H1 (cell line): ENCODE measurements around the gene MTMR10. TPM values are rescaled to one million over a fixed set of nuclear protein-coding genes. Genes with fewer than 3 reads are reported as not detected.

Experiments used
- CTCF ChIA-PET: fragments of 300-600 bp; sonication (Branson Sonifier 250); formaldehyde crosslinking; loops from one replicate; lab custom pipeline; 2021; ENCODE audit not compliant: partially characterized antibody; lab: Charles Lee
- POLR2A ChIA-PET: fragments of 300-600 bp; sonication (Branson Sonifier 250); formaldehyde crosslinking; loops from one replicate; lab custom pipeline; 2021; ENCODE audit warnings: inconsistent platforms; ENCODE audit not compliant: partially characterized antibody; lab: Charles Lee
- DNase-seq, 2 experiments: peaks; one replicate each; pipeline versions ENCODE4 v3.0.0 to v3.0.0-alpha.2; 2010 to 2022; ENCODE audit warnings: low spot score in 2 of 2, low read depth in 1 of 2, mixed read lengths in 1 of 2
- FAIRE-seq: peaks from 2 replicates; lab custom pipeline; 2011; peaks lifted over from hg19 to GRCh38; lab: Jason Lieb, UNC
- H2AFZ ChIP-seq: 2 replicates; pipeline ENCODE4 v1.8.1; 2012; ENCODE audit warnings: low read length, inconsistent platforms
- H2AK5ac ChIP-seq: 2 replicates; pipeline ENCODE4 v1.6.1; 2013; ENCODE audit warnings: low read depth, low read length
- H2BK120ac ChIP-seq: replicated peaks from 2 replicates; pipeline ENCODE3; 2013; ENCODE audit warnings: low read depth, low read length, inconsistent platforms
- H2BK12ac ChIP-seq: 2 replicates; pipeline ENCODE4 v1.6.1; 2013; ENCODE audit warnings: low read depth, low read length
- H2BK15ac ChIP-seq: 2 replicates; pipeline ENCODE4 v1.6.1; 2013; ENCODE audit warnings: low read length
- H2BK20ac ChIP-seq: 2 replicates; pipeline ENCODE4 v1.6.1; 2013; ENCODE audit warnings: low read length
- H2BK5ac ChIP-seq: 2 replicates; pipeline ENCODE4 v1.6.1; 2013; ENCODE audit warnings: low read depth, low read length
- H3K14ac ChIP-seq: 2 replicates; pipeline ENCODE4 v1.6.1; 2013; ENCODE audit warnings: inconsistent platforms; ENCODE audit not compliant: insufficient read length
- H3K18ac ChIP-seq: 2 replicates; pipeline ENCODE4 v1.6.1; 2013; ENCODE audit warnings: low read length; ENCODE audit errors: extremely low read depth
- H3K23ac ChIP-seq: 2 replicates; pipeline ENCODE4 v1.6.1; 2013; ENCODE audit warnings: inconsistent platforms; ENCODE audit not compliant: insufficient read length
- H3K23me2 ChIP-seq: 2 replicates; pipeline ENCODE4 v1.6.1; 2013; ENCODE audit warnings: low read depth, low read length
- H3K27ac ChIP-seq: 2 replicates; pipeline ENCODE4 v1.6.1; 2011; ENCODE audit warnings: low read depth, low read length, inconsistent platforms
- H3K27me3 ChIP-seq, 4 experiments: replicated peaks in 1 of 4; 1 replicate in 1 of 4; 2 replicates in 3 of 4; pipeline versions ENCODE4 v1.6.1 to v1.8.1; 2011 to 2013; ENCODE audit warnings: low read length in 3 of 4, mild to moderate bottlenecking in 3 of 4, inconsistent platforms in 2 of 4, mixed read lengths in 2 of 4, moderate library complexity in 1 of 4; ENCODE audit not compliant: control insufficient read depth in 3 of 4, insufficient read depth in 3 of 4; ENCODE audit errors: extremely low read depth in 1 of 4
- H3K36me3 ChIP-seq, 4 experiments: 2 replicates each; pipeline versions ENCODE4 v1.6.1 to v1.8.1; 2011 to 2013; ENCODE audit warnings: mild to moderate bottlenecking in 4 of 4, low read length in 3 of 4, moderate library complexity in 2 of 4, control low read depth in 1 of 4, inconsistent platforms in 1 of 4; ENCODE audit not compliant: insufficient read depth in 4 of 4, control insufficient read depth in 2 of 4
- H3K4ac ChIP-seq: replicated peaks from 2 replicates; pipeline ENCODE3; 2013; ENCODE audit warnings: low read length, low read depth, mixed read lengths, inconsistent platforms; ENCODE audit not compliant: insufficient read length
- H3K4me1 ChIP-seq, 4 experiments: replicated peaks in 1 of 4; 1 replicate in 1 of 4; 2 replicates in 3 of 4; pipeline versions ENCODE4 v1.6.1 to v1.8.1; 2011 to 2013; ENCODE audit warnings: low read length in 3 of 4, inconsistent platforms in 2 of 4, mixed read lengths in 1 of 4; ENCODE audit not compliant: insufficient read depth in 4 of 4, control insufficient read depth in 3 of 4
- H3K4me2 ChIP-seq, 2 experiments: 2 replicates each; pipeline versions ENCODE4 v1.6.1 to v1.8.1; 2011 to 2013; ENCODE audit warnings: low read depth in 2 of 2, low read length in 2 of 2, control low read depth in 1 of 2, inconsistent platforms in 1 of 2, mild to moderate bottlenecking in 1 of 2; ENCODE audit not compliant: insufficient read depth in 1 of 2
- H3K4me3 ChIP-seq, 4 experiments: fragments of 200-600, 300-600 bp in 1 of 4; sonication (generic), shearing (Covaris generic), sonication (Bioruptor Twin) in 1 of 4; 2 replicates each; pipeline versions ENCODE4 v1.5.1 to v1.8.1; 2011 to 2016; ENCODE audit warnings: low read length in 4 of 4, low read depth in 3 of 4, control low read depth in 2 of 4, inconsistent platforms in 2 of 4, mild to moderate bottlenecking in 2 of 4, mixed read lengths in 1 of 4, moderate library complexity in 1 of 4; ENCODE audit not compliant: insufficient read depth in 2 of 4; ENCODE audit errors: extremely low read depth in 1 of 4
- H3K56ac ChIP-seq: replicated peaks from 2 replicates; pipeline ENCODE3; 2013; ENCODE audit warnings: low read depth, mild to moderate bottlenecking, mixed read lengths, low read length, inconsistent platforms; ENCODE audit not compliant: insufficient read length
- H3K79me1 ChIP-seq: 2 replicates; pipeline ENCODE4 v1.6.1; 2013; ENCODE audit warnings: low read depth, low read length, control low read depth
- H3K79me2 ChIP-seq, 2 experiments: 2 replicates each; pipeline versions ENCODE4 v1.6.1 to v1.8.1; 2012 to 2013; ENCODE audit warnings: low read length in 2 of 2, mild to moderate bottlenecking in 2 of 2, inconsistent platforms in 1 of 2; ENCODE audit not compliant: insufficient read depth in 2 of 2, control insufficient read depth in 1 of 2
- H3K9ac ChIP-seq, 4 experiments: replicated peaks in 1 of 4; 1 replicate in 1 of 4; 2 replicates in 3 of 4; pipeline versions ENCODE4 v1.6.1 to v1.8.1; 2011 to 2013; ENCODE audit warnings: low read depth in 3 of 4, low read length in 3 of 4, control low read depth in 2 of 4, mild to moderate bottlenecking in 2 of 4, moderate library complexity in 2 of 4, inconsistent platforms in 1 of 4; ENCODE audit errors: extremely low read depth in 1 of 4
- H3K9me3 ChIP-seq, 2 experiments: 2 replicates each; pipeline versions ENCODE4 v1.6.1 to v1.8.1; 2012 to 2013; ENCODE audit warnings: mild to moderate bottlenecking in 2 of 2, moderate library complexity in 2 of 2, control low read depth in 1 of 2, inconsistent platforms in 1 of 2, low read depth in 1 of 2, low read length in 1 of 2, mixed read lengths in 1 of 2; ENCODE audit not compliant: insufficient read depth in 2 of 2
- H4K20me1 ChIP-seq, 2 experiments: replicated peaks in 1 of 2; 2 replicates each; pipeline versions ENCODE3 to v1.8.1; 2011 to 2013; ENCODE audit warnings: inconsistent platforms in 2 of 2, low read length in 2 of 2, mild to moderate bottlenecking in 1 of 2; ENCODE audit not compliant: insufficient read depth in 2 of 2, control insufficient read depth in 1 of 2
- H4K5ac ChIP-seq: 2 replicates; pipeline ENCODE4 v1.6.1; 2013; ENCODE audit warnings: low read length, low read depth, mixed read lengths, inconsistent platforms; ENCODE audit not compliant: insufficient read length
- H4K8ac ChIP-seq: 2 replicates; pipeline ENCODE4 v1.8.0; 2013; ENCODE audit warnings: mild to moderate bottlenecking, moderate library complexity, low read length, inconsistent platforms; ENCODE audit not compliant: insufficient read depth; ENCODE audit errors: extremely low read depth
- H4K91ac ChIP-seq: replicated peaks from 2 replicates; pipeline ENCODE3; 2013; ENCODE audit warnings: low read length, mixed read lengths, inconsistent platforms; ENCODE audit not compliant: insufficient read length
- BACH1 ChIP-seq: IDR thresholded peaks from 2 replicates; pipeline ENCODE4 v1.6.1; 2012; ENCODE audit warnings: low read length, improper control_type of control experiment
- BRCA1 ChIP-seq: IDR thresholded peaks from 2 replicates; pipeline ENCODE4 v1.6.1; 2012; ENCODE audit warnings: low read depth, low read length, improper control_type of control experiment
- CREB1 ChIP-seq: IDR thresholded peaks from 2 replicates; pipeline ENCODE4 v1.6.1; 2012; ENCODE audit warnings: inconsistent platforms
- NRF1 ChIP-seq: IDR thresholded peaks from 2 replicates; pipeline ENCODE4 v1.6.1; 2011; ENCODE audit warnings: mild to moderate bottlenecking, low read depth, low read length, improper control_type of control experiment
- ZNF274 ChIP-seq: IDR thresholded peaks from 2 replicates; pipeline ENCODE4 v1.7.0; 2012; ENCODE audit warnings: low read length, borderline replicate concordance; ENCODE audit errors: extremely low read depth
- WGBS, 2 experiments: shearing (Covaris generic) in 1 of 2; methylation state at CpG; one replicate each; pipeline versions ENCODE4 v1.1.6 to v1.1.7; 2013 to 2015; ENCODE audit warnings: low lambda C conversion rate in 2 of 2, mixed read lengths in 2 of 2, inconsistent platforms in 1 of 2, low coverage in 1 of 2, missing lambda C conversion rate in 1 of 2; ENCODE audit not compliant: insufficient replicate concordance in 2 of 2, insufficient coverage in 1 of 2, insufficient read length in 1 of 2; ENCODE audit errors: extremely low coverage in 1 of 2, missing lambda C conversion rate in 1 of 2; 5-methylcytosine and 5-hydroxymethylcytosine counted together
- polyA plus RNA-seq, 7 experiments: library from polyadenylated mRNA; depleted of rRNA in 3 of 7; stranded (reverse) in 5 of 7; unstranded in 2 of 7; fragments of >200 nt in 5 of 7; fragments of 200-250 nt in 2 of 7; gene quantifications; 1 replicate in 5 of 7; 2 replicates in 1 of 7; 4 replicates in 1 of 7; pipeline versions ENCODE4 v1.2.1 to v1.2.3, GENCODE V29; 2011 to 2013; ENCODE audit warnings: missing spikeins in 2 of 7, mixed read lengths in 2 of 7
- total RNA-seq: library from RNA; stranded (reverse); fragmentation: NEBNext Ultra II Directional; extraction: Animal tissue kit (Norgen Biotek cat#: 25700); gene quantifications from 2 replicates; pipeline ENCODE4 v1.2.1, GENCODE V29; 2021

The MTMR10 gene
- total and polyA plus RNA-seq, 2 of the 8 experiments (the other 6 are each of a cell fraction or from before 2014, with no cell fraction given): 3.8 to 13.1 TPM

DNA sequence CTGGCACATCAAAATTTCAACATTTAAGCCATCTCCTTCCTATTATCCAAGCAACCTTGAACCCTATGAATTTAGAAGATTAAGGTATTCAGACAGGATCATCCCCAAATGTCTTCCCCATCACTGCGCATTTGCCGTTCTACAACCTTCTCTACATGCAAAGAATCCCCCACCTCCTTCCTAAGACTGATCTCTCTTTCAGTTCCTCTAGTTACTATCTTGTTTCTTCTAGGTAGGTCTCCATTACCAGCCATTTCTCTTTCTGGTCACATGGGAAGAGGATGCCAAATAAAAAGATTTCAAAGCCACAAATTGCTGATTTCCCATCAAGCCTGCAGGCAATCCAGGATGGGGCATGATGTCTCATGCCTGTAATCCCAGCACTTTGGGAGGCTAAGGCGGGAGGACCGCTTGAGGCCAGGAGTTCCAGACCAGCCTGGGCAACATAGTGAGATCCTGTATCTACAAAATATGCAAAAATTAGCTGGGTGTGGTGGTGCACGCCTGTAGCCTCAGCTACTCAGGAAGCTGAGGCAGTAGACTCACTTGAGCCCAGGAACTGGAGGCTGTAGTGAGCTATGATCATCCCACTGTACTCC lies 29.7 kb upstream of the MTMR10 start:
- ChIA-PET POLR2A (no interaction called here), CTCF (interaction anchor here (2.8 kb wide), 1 partner anchor 13 kb away, joined by 9 read pairs; no protein-coding TSS in a partner anchor)
- no peaks in the 10 kb centered on the region for H3K79me1 ChIP-seq
- peaks cover 0 to 12% (median 7%) of the 10 kb centered on the region in 4 experiments; a peak in 6 of 7 replicates for H3K4me1 ChIP-seq
- no peaks in the 10 kb centered on the region; a peak in 1 of 7 replicates for H3K27me3 ChIP-seq
- no peak overlapping the region for H3K27ac ChIP-seq
- no peak overlapping the region for H2BK5ac ChIP-seq
- no peak overlapping the region for H3K14ac ChIP-seq
- no peaks in the 10 kb centered on the region for H3K23me2 ChIP-seq
- no peak for DNase-seq
- H3K79me2 ChIP-seq: no peaks in the 10 kb centered on the region
- H3K4ac ChIP-seq: no peak overlapping the region
- H2AK5ac ChIP-seq: no peak overlapping the region
- H3K23ac ChIP-seq: no peak overlapping the region
- H3K9me3 ChIP-seq: no peaks in the 10 kb centered on the region
- H3K4me2 ChIP-seq: no peak overlapping the region
- H4K8ac ChIP-seq: no peak overlapping the region
- no peak overlapping the region for H2BK120ac ChIP-seq
- TF ChIP-seq BRCA1: no peak
- TF ChIP-seq NRF1: no peak
- no peak for TF ChIP-seq BACH1
- no peak for TF ChIP-seq CREB1
- no peak for TF ChIP-seq ZNF274
- no peak for FAIRE-seq
- no peak overlapping the region for H4K91ac ChIP-seq
- no peaks in the 10 kb centered on the region for H3K36me3 ChIP-seq
- no peak overlapping the region for H2BK20ac ChIP-seq
- no peaks in the 10 kb centered on the region for H4K20me1 ChIP-seq
- H3K18ac ChIP-seq: no peak overlapping the region
- H4K5ac ChIP-seq: no peak overlapping the region
- no peak overlapping the region for H3K9ac ChIP-seq
- no peak overlapping the region for H3K56ac ChIP-seq
- H2BK12ac ChIP-seq: no peak overlapping the region
- no peak overlapping the region for H2BK15ac ChIP-seq
- no peak overlapping the region for H3K4me3 ChIP-seq
- WGBS, 2 experiments: 96% methylated on average over 5 of the region's 5 CpGs; no CpG with 5 or more reads in 1 of the 2 experiments
- no peak overlapping the region for H2AFZ ChIP-seq
